K562 (cell line): Measurements from ENCODE around the gene MPI. TPM values are rescaled to one million over a fixed set of nuclear protein-coding genes. Genes with fewer than 3 reads are reported as not detected.

Experiments used
- CBFB ChIP-seq: sonication (generic); formaldehyde crosslinking; IDR thresholded peaks from 2 replicates; pipeline ENCODE4 v1.4.0; 2020; ENCODE audit warnings: mild to moderate bottlenecking, missing genetic modification reagents
- CREBBP ChIP-seq: IDR thresholded peaks from one replicate; pipeline ENCODE4 v1.6.1; 2012; ENCODE audit warnings: low read depth, mild to moderate bottlenecking, control low read depth, inconsistent platforms, low read length
- GTF2F1 ChIP-seq: IDR thresholded peaks from 2 replicates; pipeline ENCODE4 v1.6.1; 2011; ENCODE audit warnings: low read depth, low read length, improper control_type of control experiment
- HDAC8 ChIP-seq: fragments of 450-650 bp; IDR thresholded peaks from 2 replicates; pipeline ENCODE4 v1.6.1; 2016; ENCODE audit warnings: mild to moderate bottlenecking, missing genetic modification characterization, moderate library complexity, missing compliant biosample characterization
- KDM1A ChIP-seq, 2 experiments: fragments of 450-650 bp; IDR thresholded peaks; 2 replicates each; pipeline ENCODE4 v1.6.1; 2016; ENCODE audit warnings: mild to moderate bottlenecking in 2 of 2
- MEF2A ChIP-seq: IDR thresholded peaks from 2 replicates; pipeline ENCODE4 v1.6.1; 2011; ENCODE audit warnings: low read depth, mild to moderate bottlenecking, low read length, moderate library complexity; ENCODE audit not compliant: control insufficient read depth
- MXD1 ChIP-seq: fragments of 250-450 bp; sonication (Bioruptor Pico); IDR thresholded peaks from 2 replicates; pipeline ENCODE4 v1.8.0; 2021; ENCODE audit warnings: borderline replicate concordance, mild to moderate bottlenecking, moderate library complexity; ENCODE audit not compliant: poor library complexity, severe bottlenecking
- MXI1 ChIP-seq: IDR thresholded peaks from 2 replicates; pipeline ENCODE4 v1.6.1; 2011; ENCODE audit warnings: low read depth, mild to moderate bottlenecking, improper control_type of control experiment, low read length
- PATZ1 ChIP-seq: fragments of 250-450 bp; sonication (Bioruptor Pico); IDR thresholded peaks from 2 replicates; pipeline ENCODE4 v1.5.0; 2020; ENCODE audit warnings: mild to moderate bottlenecking, borderline replicate concordance
- POLR2G ChIP-seq: fragments of 200-400 bp; formaldehyde crosslinking; IDR thresholded peaks from 2 replicates; pipeline ENCODE4 v1.6.1; 2017; ENCODE audit warnings: low read depth, mild to moderate bottlenecking, antibody characterized with exemption, low read length, moderate library complexity
- RBBP5 ChIP-seq: fragments of 200-600 bp; sonication (generic); IDR thresholded peaks from 2 replicates; pipeline ENCODE4 v1.6.1; 2012; ENCODE audit warnings: borderline replicate concordance, mild to moderate bottlenecking, low read length, control low read depth, inconsistent platforms; ENCODE audit not compliant: insufficient read depth, poor library complexity, severe bottlenecking
- RERE ChIP-seq: sonication (generic); formaldehyde crosslinking; IDR thresholded peaks from 2 replicates; pipeline ENCODE4 v1.8.0; 2023; ENCODE audit warnings: missing genetic modification reagents, mild to moderate bottlenecking, borderline replicate concordance
- SNAPC5 ChIP-seq: fragments of 250-450 bp; sonication (Bioruptor Pico); IDR thresholded peaks from 2 replicates; pipeline ENCODE4 v1.8.0; 2021; ENCODE audit warnings: moderate library complexity, mild to moderate bottlenecking, inconsistent platforms
- TAL1 ChIP-seq: fragments of 450-650 bp; IDR thresholded peaks from 2 replicates; pipeline ENCODE4 v1.6.1; 2016; ENCODE audit warnings: mild to moderate bottlenecking
- USF1 ChIP-seq: sonication (generic); formaldehyde crosslinking; IDR thresholded peaks from 2 replicates; pipeline ENCODE4 v1.9.0; 2022; ENCODE audit warnings: mild to moderate bottlenecking, missing genetic modification reagents
- ZNF324 ChIP-seq: fragments of 250-450 bp; sonication (Bioruptor Pico); IDR thresholded peaks from 2 replicates; pipeline ENCODE4 v1.4.0; 2020; ENCODE audit warnings: mild to moderate bottlenecking
- polyA plus RNA-seq, 8 experiments: library from polyadenylated mRNA; depleted of rRNA in 4 of 8; stranded (reverse) in 5 of 8; unstranded in 3 of 8; fragments of >200 nt; fragmentation: Nextera tagmentation in 2 of 8; fragmentation: Illumina TruSeq in 1 of 8; extraction: Ambion mirVana in 2 of 8; extraction: Trizol in 1 of 8; gene quantifications; 2 replicates each; pipeline versions ENCODE4 v1.2.1 to v1.2.3, GENCODE V29; 2011 to 2014; ENCODE audit warnings: inconsistent platforms in 1 of 8, missing spikeins in 1 of 8
- total RNA-seq, 7 experiments: library from RNA; depleted of rRNA in 6 of 7; stranded (reverse); fragments of >200 nt in 6 of 7; fragmentation: Illumina TruSeq in 2 of 7; extraction: Trizol in 2 of 7; gene quantifications; 2 replicates each; pipeline versions ENCODE4 v1.2.1 to v1.2.3, GENCODE V29; 2011 to 2021; ENCODE audit warnings: low replicate concordance in 1 of 7

MPI gene
- total and polyA plus RNA-seq, 9 of the 15 experiments (the other 6 are each of a cell fraction or from before 2014, with no cell fraction given) = 30.7 to 105 (median 40.5) TPM

GRCh38 chr15:74842581-74843444 is 47.0 kb upstream of the MPI start, which contains the start of gene ULK3 (continued):
- TF ChIP-seq PATZ1 (CRISPR knock-in tag) (no peak), USF1 (CRISPR knock-in tag) (peak; percentile 95), KDM1A (IDR thresholded peaks at IDR 0.05) (no peak), TAL1 (no peak), POLR2G (peak; percentile 94), HDAC8 (tag) (no peak), GTF2F1 (0 out of 2 replicates have a peak, but pooled peaks have one; percentile 35), CREBBP (no peak), MXI1 (peak; percentile 90), RERE (CRISPR knock-in tag) (no peak), CBFB (no peak), RBBP5 (peak; percentile 37), SNAPC5 (CRISPR knock-in tag) (no peak), ZNF324 (CRISPR knock-in tag) (no peak), MEF2A (no peak), MXD1 (peak; percentile 81)
